Large intestine (tissue), 3 donors: ENCODE data around the gene XPR1. TPM values are rescaled to one million over a fixed set of nuclear protein-coding genes. Genes with fewer than 3 reads are reported as not detected.
"Not testable (repeated sequence)": the region's sequence is repeated elsewhere in the genome, so short reads cannot be mapped to it uniquely, and the experiment has no call there.

Source experiments
- DNase-seq, 2 donors: peaks; one replicate each; pipeline versions ENCODE4 v3.0.0 to v3.0.0-alpha.2; 2013
- H3K27ac ChIP-seq: one replicate; pipeline ENCODE4 v1.5.1; 2013; ENCODE audit warnings: low read length
- H3K27me3 ChIP-seq: 2 replicates; pipeline ENCODE4 v1.6.1; 2013; ENCODE audit warnings: low read length; ENCODE audit not compliant: control insufficient read depth, insufficient read depth
- H3K36me3 ChIP-seq: 2 replicates; pipeline ENCODE4 v1.6.1; 2013; ENCODE audit warnings: low read length; ENCODE audit not compliant: control insufficient read depth, insufficient read depth
- H3K4me1 ChIP-seq: one replicate; pipeline ENCODE4 v1.6.1; 2013; ENCODE audit warnings: low read length; ENCODE audit not compliant: control insufficient read depth, insufficient read depth
- H3K4me3 ChIP-seq: one replicate; pipeline ENCODE4 v1.5.1; 2013; ENCODE audit warnings: low read length
- H3K9me3 ChIP-seq: one replicate; pipeline ENCODE4 v1.6.1; 2013; ENCODE audit warnings: mild to moderate bottlenecking, low read depth, low read length, moderate library complexity; ENCODE audit not compliant: control insufficient read depth
- WGBS: methylation state at CpG from one replicate; pipeline ENCODE4 v1.1.5; 2013; ENCODE audit warnings: low lambda C conversion rate; ENCODE audit not compliant: insufficient coverage; 5-methylcytosine and 5-hydroxymethylcytosine counted together
- polyA plus RNA-seq: library from polyadenylated mRNA; unstranded; fragments of 120-200 nt; gene quantifications from one replicate; pipeline ENCODE4 v1.2.1, GENCODE V29; 2013

Gene XPR1
- polyA plus RNA-seq, 1 donor: 26.1 TPM

GRCh38 chr1:180675586-180675985, 43.8 kb downstream of the XPR1 start:
- Histone ChIP-seq H3K4me3 (no peak overlapping the region), H3K4me1 (no peaks in the 10 kb centered on the region), H3K36me3 (no peaks in the 10 kb centered on the region), H3K27ac (no peak overlapping the region), H3K9me3 (peaks cover 5% of the 10 kb centered on the region), H3K27me3 (no peaks in the 10 kb centered on the region)
- WGBS: 80% methylated on average over 2 of the region's 2 CpGs
- DNase-seq: no peak

GRCh38 chr1:180680558-180681144, 48.8 kb downstream of the XPR1 start:
- Histone ChIP-seq H3K9me3 (peaks cover 5% of the 10 kb centered on the region), H3K4me3 (no peak overlapping the region), H3K27ac (no peak overlapping the region), H3K4me1 (no peaks in the 10 kb centered on the region), H3K27me3 (no peaks in the 10 kb centered on the region), H3K36me3 (no peaks in the 10 kb centered on the region)
- DNase-seq: no peak
- no CpG with 5 or more reads among the region's 7 CpGs for WGBS

GRCh38 chr1:180683117-180683516, 51.3 kb downstream of the XPR1 start:
- H3K27ac ChIP-seq, H3K4me3 ChIP-seq, H3K36me3 ChIP-seq, H3K27me3 ChIP-seq, H3K4me1 ChIP-seq, DNase-seq, H3K9me3 ChIP-seq: not testable (repeated sequence)
- no CpG with 5 or more reads among the region's 3 CpGs for WGBS

GRCh38 chr1:180691322-180691913, 59.6 kb downstream of the XPR1 start:
- 50% methylated on average over 1 of the region's 2 CpGs for WGBS
- Histone ChIP-seq H3K4me1 (no peaks in the 10 kb centered on the region), H3K4me3 (no peak overlapping the region), H3K9me3 (no peaks in the 10 kb centered on the region), H3K27ac (no peak overlapping the region), H3K36me3 (no peaks in the 10 kb centered on the region), H3K27me3 (no peaks in the 10 kb centered on the region)
- DNase-seq: no peak

- Histone ChIP-seq H3K4me1 (no peaks in the 10 kb centered on the region), H3K27ac (no peak overlapping the region), H3K9me3 (peaks cover 3% of the 10 kb centered on the region), H3K27me3 (no peaks in the 10 kb centered on the region), H3K36me3 (no peaks in the 10 kb centered on the region), H3K4me3 (no peak overlapping the region)
- WGBS: no CpG with 5 or more reads among the region's 5 CpGs
- DNase-seq: no peak
Measured at GRCh38 chr1:180693564-180694244, 61.9 kb downstream of the XPR1 start.

GRCh38 chr1:180695282-180695681, 63.5 kb downstream of the XPR1 start:
- Histone ChIP-seq H3K4me1 (no peaks in the 10 kb centered on the region), H3K27me3 (no peaks in the 10 kb centered on the region), H3K9me3 (peaks cover 3% of the 10 kb centered on the region), H3K27ac (no peak overlapping the region), H3K36me3 (no peaks in the 10 kb centered on the region), H3K4me3 (no peak overlapping the region)
- no peak for DNase-seq
- no CpG with 5 or more reads among the region's 8 CpGs for WGBS

GRCh38 chr1:180696361-180696760, 64.5 kb downstream of the XPR1 start:
- Histone ChIP-seq H3K27me3 (no peaks in the 10 kb centered on the region), H3K4me1 (no peaks in the 10 kb centered on the region), H3K9me3 (peaks cover 3% of the 10 kb centered on the region), H3K27ac (no peak overlapping the region), H3K36me3 (no peaks in the 10 kb centered on the region), H3K4me3 (no peak overlapping the region)
- no peak for DNase-seq
- WGBS: no CpG with 5 or more reads among the region's 1 CpG

GRCh38 chr1:180698580-180698979, 66.8 kb downstream of the XPR1 start:
- H3K27ac ChIP-seq: no peak overlapping the region
- peaks cover 7% of the 10 kb centered on the region for H3K9me3 ChIP-seq
- DNase-seq: no peak
- H3K4me3 ChIP-seq: no peak overlapping the region
- WGBS: no CpG with 5 or more reads among the region's 1 CpG
- no peaks in the 10 kb centered on the region for H3K4me1 ChIP-seq
- no peaks in the 10 kb centered on the region for H3K36me3 ChIP-seq
- H3K27me3 ChIP-seq: no peaks in the 10 kb centered on the region

GRCh38 chr1:180702376-180702775, 70.6 kb downstream of the XPR1 start:
- 96% methylated on average over 2 of the region's 2 CpGs for WGBS
- H3K36me3 ChIP-seq: not testable (repeated sequence)

GRCh38 chr1:180710746-180711145, 78.9 kb downstream of the XPR1 start:
- WGBS: no CpG with 5 or more reads among the region's 30 CpGs

More at GRCh38 chr1:180702376-180702775, 70.6 kb downstream of the XPR1 start:
- not testable (repeated sequence) for H3K4me3 ChIP-seq, H3K27me3 ChIP-seq, H3K27ac ChIP-seq, DNase-seq, H3K4me1 ChIP-seq, H3K9me3 ChIP-seq

More at GRCh38 chr1:180710746-180711145, 78.9 kb downstream of the XPR1 start:
- H3K4me3 ChIP-seq, H3K4me1 ChIP-seq, H3K27ac ChIP-seq, DNase-seq, H3K27me3 ChIP-seq, H3K36me3 ChIP-seq: not testable (repeated sequence)
- peaks cover 16% of the 10 kb centered on the region for H3K9me3 ChIP-seq
